SK-N-SH (cell line): ENCODE measurements around the gene VAPB. TPM values are rescaled to one million over a fixed set of nuclear protein-coding genes. Genes with fewer than 3 reads are reported as not detected.

ENCODE experiments used
- CTCF ChIA-PET: fragments of 300-600, 350-600 bp; formaldehyde crosslinking; extraction: SDS; loops from one replicate; lab custom pipeline; 2021; lab: Yijun Ruan, JAX
- POLR2A ChIA-PET: fragments of 350-600 bp; sonication (Branson Sonifier 250); formaldehyde crosslinking; extraction: SDS; loops from one replicate; lab custom pipeline; 2020; ENCODE audit warnings: antibody characterized with exemption, inconsistent platforms; lab: Yijun Ruan, JAX
- DNase-seq: peaks from one replicate; pipeline ENCODE4 v3.0.0; 2012
- H2AFZ ChIP-seq: fragments of 200-600 bp; sonication (generic); 2 replicates; pipeline ENCODE4 v1.8.1; 2016; ENCODE audit warnings: antibody characterized with exemption, mild to moderate bottlenecking, low read depth
- H3F3A ChIP-seq: fragments of 200-600 bp; sonication (generic); replicated peaks from 2 replicates; pipeline ENCODE3; 2016; ENCODE audit warnings: antibody characterized with exemption, mild to moderate bottlenecking; ENCODE audit not compliant: insufficient read depth
- H3K27ac ChIP-seq, 2 experiments: fragments of 200-500 bp in 1 of 2; fragments of 200-600 bp in 1 of 2; sonication (Bioruptor generic) in 1 of 2; sonication (generic), shearing (Covaris generic) in 1 of 2; 2 replicates each; pipeline versions ENCODE4 v1.5.1 to v1.6.1; 2014 to 2016; ENCODE audit warnings: low read depth in 2 of 2, inconsistent platforms in 1 of 2, low read length in 1 of 2, mild to moderate bottlenecking in 1 of 2, mixed read lengths in 1 of 2
- H3K27me3 ChIP-seq: fragments of 200-600 bp; sonication (generic), shearing (Covaris generic); 2 replicates; pipeline ENCODE4 v1.6.1; 2016; ENCODE audit warnings: mixed run types; ENCODE audit not compliant: insufficient read depth
- H3K36me3 ChIP-seq, 2 experiments: fragments of 200-500 bp in 1 of 2; fragments of 200-600 bp in 1 of 2; sonication (Bioruptor generic) in 1 of 2; sonication (generic) in 1 of 2; replicated peaks in 1 of 2; 2 replicates each; pipeline versions ENCODE3 to v1.5.1; 2014 to 2016; ENCODE audit warnings: low read length in 1 of 2, mild to moderate bottlenecking in 1 of 2; ENCODE audit not compliant: insufficient read depth in 2 of 2, control insufficient read depth in 1 of 2
- H3K4me1 ChIP-seq, 2 experiments: fragments of 200-500 bp in 1 of 2; fragments of 200-600 bp in 1 of 2; sonication (Bioruptor generic) in 1 of 2; sonication (generic), shearing (Covaris generic) in 1 of 2; 2 replicates each; pipeline versions ENCODE4 v1.5.1 to v1.6.1; 2014 to 2016; ENCODE audit warnings: low read depth in 1 of 2, low read length in 1 of 2, mixed run types in 1 of 2; ENCODE audit not compliant: insufficient read depth in 2 of 2, control insufficient read depth in 1 of 2
- H3K4me2 ChIP-seq: fragments of 200-600 bp; sonication (generic), shearing (Covaris generic); 2 replicates; pipeline ENCODE4 v1.6.1; 2017; ENCODE audit warnings: mixed run types
- H3K4me3 ChIP-seq, 2 experiments: fragments of 200-500 bp in 1 of 2; fragments of 200-600 bp in 1 of 2; sonication (Bioruptor generic) in 1 of 2; sonication (generic), shearing (Covaris generic) in 1 of 2; 2 replicates each; pipeline versions ENCODE4 v1.5.1 to v1.8.1; 2014 to 2016; ENCODE audit warnings: low read depth in 2 of 2, inconsistent platforms in 1 of 2, low read length in 1 of 2, mild to moderate bottlenecking in 1 of 2, mixed read lengths in 1 of 2, moderate library complexity in 1 of 2
- H3K79me2 ChIP-seq: fragments of 200-600 bp; sonication (generic); 2 replicates; pipeline ENCODE4 v1.8.1; 2017; ENCODE audit warnings: mild to moderate bottlenecking; ENCODE audit not compliant: insufficient read depth
- H3K9ac ChIP-seq: fragments of 200-600 bp; sonication (generic); 2 replicates; pipeline ENCODE4 v1.6.1; 2017; ENCODE audit warnings: mixed run types
- H3K9me2 ChIP-seq: fragments of 200-600 bp; sonication (generic); 2 replicates; pipeline ENCODE4 v1.6.1; 2017; ENCODE audit warnings: mixed run types
- H3K9me3 ChIP-seq: fragments of 200-600 bp; sonication (generic); 2 replicates; pipeline ENCODE4 v1.6.1; 2017; ENCODE audit warnings: mixed run types, mild to moderate bottlenecking, moderate library complexity
- H4K20me1 ChIP-seq: fragments of 200-600 bp; sonication (generic); 2 replicates; pipeline ENCODE4 v1.6.1; 2017; ENCODE audit warnings: mild to moderate bottlenecking, mixed run types; ENCODE audit not compliant: insufficient read depth
- CHD2 ChIP-seq: fragments of 150-350 bp; IDR thresholded peaks from 2 replicates; pipeline ENCODE4 v1.6.1; 2018; ENCODE audit warnings: low read length; ENCODE audit not compliant: partially characterized antibody
- FOXJ3 ChIP-seq: sonication (generic); formaldehyde crosslinking; IDR thresholded peaks from 2 replicates; pipeline ENCODE4 v1.5.1; 2020; ENCODE audit warnings: mild to moderate bottlenecking, missing genetic modification reagents
- FOXM1 ChIP-seq: IDR thresholded peaks from 2 replicates; pipeline ENCODE4 v1.4.0; 2012; ENCODE audit warnings: low read depth, mild to moderate bottlenecking
- GATA2 ChIP-seq: sonication (generic); formaldehyde crosslinking; IDR thresholded peaks from 2 replicates; pipeline ENCODE4 v1.5.0; 2020; ENCODE audit warnings: mild to moderate bottlenecking, missing genetic modification reagents
- JUND ChIP-seq: IDR thresholded peaks from 2 replicates; pipeline ENCODE4 v1.4.0; 2012
- MEF2A ChIP-seq: IDR thresholded peaks from 2 replicates; pipeline ENCODE4 v1.4.0; 2012; ENCODE audit warnings: low read depth, borderline replicate concordance
- MXI1 ChIP-seq: IDR thresholded peaks from 2 replicates; pipeline ENCODE4 v1.6.1; 2012; ENCODE audit warnings: mild to moderate bottlenecking, low read depth, low read length, improper control_type of control experiment
- NFIC ChIP-seq: IDR thresholded peaks from 2 replicates; pipeline ENCODE4 v1.4.0; 2012; ENCODE audit warnings: borderline replicate concordance
- NRF1 ChIP-seq: IDR thresholded peaks from 2 replicates; pipeline ENCODE4 v1.6.1; 2012; ENCODE audit warnings: low read depth, mild to moderate bottlenecking, low read length
- RAD21 ChIP-seq: IDR thresholded peaks from 2 replicates; pipeline ENCODE4 v1.6.1; 2012; ENCODE audit warnings: mild to moderate bottlenecking, low read length
- RCOR1 ChIP-seq: fragments of 150-350 bp; IDR thresholded peaks from 2 replicates; pipeline ENCODE4 v1.6.1; 2017; ENCODE audit warnings: antibody characterized with exemption, low read length
- RFX5 ChIP-seq: IDR thresholded peaks from 2 replicates; pipeline ENCODE4 v1.6.1; 2012; ENCODE audit warnings: mild to moderate bottlenecking, improper control_type of control experiment, low read length
- RXRA ChIP-seq: IDR thresholded peaks from 2 replicates; pipeline ENCODE4 v1.4.0; 2012; ENCODE audit warnings: low read depth, mild to moderate bottlenecking, borderline replicate concordance
- SIN3A ChIP-seq: IDR thresholded peaks from 2 replicates; pipeline ENCODE4 v1.6.1; 2012; ENCODE audit warnings: low read depth, mild to moderate bottlenecking, low read length, moderate library complexity, borderline replicate concordance
- SMC3 ChIP-seq: IDR thresholded peaks from 2 replicates; pipeline ENCODE4 v1.6.1; 2012; ENCODE audit warnings: low read depth, low read length, improper control_type of control experiment
- TAF1 ChIP-seq: IDR thresholded peaks from 2 replicates; pipeline ENCODE4 v1.6.1; 2012; ENCODE audit warnings: low read depth, mild to moderate bottlenecking, low read length, moderate library complexity, borderline replicate concordance
- TEAD4 ChIP-seq: IDR thresholded peaks from 2 replicates; pipeline ENCODE4 v1.4.0; 2012; ENCODE audit warnings: mild to moderate bottlenecking, borderline replicate concordance; ENCODE audit not compliant: insufficient read depth
- YY1 ChIP-seq: IDR thresholded peaks from 2 replicates; pipeline ENCODE4 v1.4.0; 2012; ENCODE audit warnings: low read depth, mild to moderate bottlenecking
- WGBS: methylation state at CpG from one replicate; pipeline ENCODE4 v1.1.6; 2017; ENCODE audit warnings: low lambda C conversion rate; 5-methylcytosine and 5-hydroxymethylcytosine counted together
- polyA plus RNA-seq, 3 experiments: library from polyadenylated mRNA; depleted of rRNA; stranded (reverse); fragments of >200 nt; gene quantifications; 2 replicates each; pipeline ENCODE4 v1.2.3, GENCODE V29; 2012
- TF ChIP-seq, protein P1 (sequence below): fragments of 200-600 bp; sonication (generic); IDR thresholded peaks from 2 replicates; pipeline ENCODE4 v1.6.1; 2017; ENCODE audit warnings: antibody characterized with exemption, mild to moderate bottlenecking, moderate library complexity
- TF ChIP-seq, protein P2 (sequence below): fragments of 150-350 bp; IDR thresholded peaks from 2 replicates; pipeline ENCODE4 v1.6.1; 2017; ENCODE audit warnings: antibody characterized with exemption, low read length, low read depth, borderline replicate concordance
- TF ChIP-seq, protein P3 (sequence below): IDR thresholded peaks from 2 replicates; pipeline ENCODE4 v1.4.0; 2012; ENCODE audit warnings: low read depth, borderline replicate concordance
- TF ChIP-seq, protein P4 (sequence below): IDR thresholded peaks from 2 replicates; pipeline ENCODE4 v1.4.0; 2012; ENCODE audit warnings: low read depth, borderline replicate concordance
- TF ChIP-seq, protein P5 (sequence below): IDR thresholded peaks from 2 replicates; pipeline ENCODE4; 2012

Gene VAPB
- polyA plus RNA-seq, 1 of the 3 experiments (the other 2 are of a cell fraction), result 16.9 TPM

DNA sequence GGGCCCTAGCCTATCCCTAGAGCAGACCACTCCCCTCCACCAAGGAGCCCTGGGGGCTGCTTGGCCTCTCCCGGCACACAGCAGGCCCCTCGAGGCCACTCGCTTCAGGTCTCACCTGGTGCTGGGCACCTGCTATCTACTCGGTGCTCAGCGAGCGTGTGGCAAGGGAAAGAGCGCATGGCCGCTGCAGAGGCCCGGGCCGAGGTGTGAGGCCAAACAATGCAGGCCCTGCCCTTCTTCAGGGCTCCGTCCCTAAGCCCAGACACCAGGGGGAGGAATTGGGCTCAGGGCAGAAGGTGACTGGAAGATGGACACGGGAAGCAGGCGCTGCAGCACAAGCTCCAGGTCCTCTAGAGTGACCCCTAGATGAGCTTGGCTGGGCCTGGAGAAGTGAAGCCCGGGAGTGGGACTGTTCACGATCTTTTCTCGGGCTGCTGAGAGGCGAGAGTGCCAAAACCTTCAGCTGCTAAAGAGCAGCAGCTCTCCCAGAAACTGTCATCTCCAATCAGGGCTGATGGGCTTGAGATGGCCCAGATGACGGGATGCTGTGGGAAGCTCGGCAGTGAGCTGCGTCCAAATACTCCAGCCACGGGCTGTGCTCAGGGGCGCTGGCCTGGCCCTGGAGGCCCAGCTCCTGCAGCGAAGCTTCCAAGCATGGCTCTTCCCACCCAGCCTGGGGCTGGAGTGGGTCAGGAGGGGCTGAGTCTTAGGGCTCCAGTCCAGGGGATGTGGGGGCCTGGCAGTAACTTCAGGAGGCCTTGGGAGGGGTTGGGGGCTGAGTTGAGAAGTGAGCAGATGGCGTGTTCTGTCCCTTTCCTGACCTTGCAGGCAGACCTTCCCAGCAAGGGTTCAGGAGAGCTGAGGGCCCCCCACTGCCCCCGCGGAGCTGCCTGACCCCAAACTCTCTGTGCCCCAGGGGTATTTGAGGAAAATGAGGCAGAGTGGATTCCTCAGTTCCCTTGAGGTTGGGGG lies 82.5 kb downstream of the VAPB start:
- Histone ChIP-seq H3K27ac (peak overlapping the region; percentile 82 to 90), H2AFZ (no peak overlapping the region), H3K79me2 (no peaks in the 10 kb centered on the region), H3F3A (peaks cover 11% of the 10 kb centered on the region), H3K27me3 (no peaks in the 10 kb centered on the region), H3K4me2 (peak overlapping the region; percentile 51; the same call in 1 of the 2 replicates), H3K9me2 (no peaks in the 10 kb centered on the region), H3K9ac (no peak overlapping the region; the same call in 1 of the 2 replicates), H3K36me3 (no peaks in the 10 kb centered on the region), H3K9me3 (no peaks in the 10 kb centered on the region), H3K4me3 (no peak overlapping the region), H3K4me1 (peaks cover 5 to 52% of the 10 kb centered on the region in 2 experiments; a peak in 3 of 4 replicates), H4K20me1 (no peaks in the 10 kb centered on the region)
- peak; percentile 92 for DNase-seq
- ChIA-PET CTCF (interaction anchor here (0.7 to 1.8 kb wide), 11 partner anchors 10 to 262 kb away, joined by 3 to 7 read pairs (median 3); no protein-coding TSS in a partner anchor), POLR2A (interaction anchor here (0.8 to 1.7 kb wide), 6 partner anchors 14 to 180 kb away, joined by 3 to 9 read pairs (median 3); partner anchors contain the start of genes STX16 and VAPB)
- WGBS, result 61% methylated on average over 19 of the region's 26 CpGs
- TF ChIP-seq RXRA (peak; percentile 65; the same call in 1 of the 2 replicates), TEAD4 (peak; percentile 70; the same call in 1 of the 2 replicates), MEF2A (0 out of 2 replicates have a peak, but pooled peaks have one; percentile 29), JUND (peak; percentile 70), NRF1 (no peak), FOXJ3 (CRISPR knock-in tag) (peak; percentile 85; the same call in 1 of the 2 replicates), CHD2 (peak; percentile 69), YY1 (no peak), NFIC (peak; percentile 91), SIN3A (peak; percentile 79; the same call in 1 of the 2 replicates), GATA2 (CRISPR knock-in tag) (peak; percentile 70), RAD21 (peak; percentile 38; the same call in 1 of the 2 replicates), TAF1 (no peak), MXI1 (no peak), SMC3 (peak; percentile 2; the same call in 1 of the 2 replicates), RCOR1 (peak; percentile 77), FOXM1 (peak; percentile 70; the same call in 1 of the 2 replicates), RFX5 (no peak)
- TF ChIP-seq, protein P1, sequence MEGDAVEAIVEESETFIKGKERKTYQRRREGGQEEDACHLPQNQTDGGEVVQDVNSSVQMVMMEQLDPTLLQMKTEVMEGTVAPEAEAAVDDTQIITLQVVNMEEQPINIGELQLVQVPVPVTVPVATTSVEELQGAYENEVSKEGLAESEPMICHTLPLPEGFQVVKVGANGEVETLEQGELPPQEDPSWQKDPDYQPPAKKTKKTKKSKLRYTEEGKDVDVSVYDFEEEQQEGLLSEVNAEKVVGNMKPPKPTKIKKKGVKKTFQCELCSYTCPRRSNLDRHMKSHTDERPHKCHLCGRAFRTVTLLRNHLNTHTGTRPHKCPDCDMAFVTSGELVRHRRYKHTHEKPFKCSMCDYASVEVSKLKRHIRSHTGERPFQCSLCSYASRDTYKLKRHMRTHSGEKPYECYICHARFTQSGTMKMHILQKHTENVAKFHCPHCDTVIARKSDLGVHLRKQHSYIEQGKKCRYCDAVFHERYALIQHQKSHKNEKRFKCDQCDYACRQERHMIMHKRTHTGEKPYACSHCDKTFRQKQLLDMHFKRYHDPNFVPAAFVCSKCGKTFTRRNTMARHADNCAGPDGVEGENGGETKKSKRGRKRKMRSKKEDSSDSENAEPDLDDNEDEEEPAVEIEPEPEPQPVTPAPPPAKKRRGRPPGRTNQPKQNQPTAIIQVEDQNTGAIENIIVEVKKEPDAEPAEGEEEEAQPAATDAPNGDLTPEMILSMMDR, result peak; percentile 20
- TF ChIP-seq, protein P2, sequence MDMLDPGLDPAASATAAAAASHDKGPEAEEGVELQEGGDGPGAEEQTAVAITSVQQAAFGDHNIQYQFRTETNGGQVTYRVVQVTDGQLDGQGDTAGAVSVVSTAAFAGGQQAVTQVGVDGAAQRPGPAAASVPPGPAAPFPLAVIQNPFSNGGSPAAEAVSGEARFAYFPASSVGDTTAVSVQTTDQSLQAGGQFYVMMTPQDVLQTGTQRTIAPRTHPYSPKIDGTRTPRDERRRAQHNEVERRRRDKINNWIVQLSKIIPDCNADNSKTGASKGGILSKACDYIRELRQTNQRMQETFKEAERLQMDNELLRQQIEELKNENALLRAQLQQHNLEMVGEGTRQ, result no peak
- TF ChIP-seq, protein P3, sequence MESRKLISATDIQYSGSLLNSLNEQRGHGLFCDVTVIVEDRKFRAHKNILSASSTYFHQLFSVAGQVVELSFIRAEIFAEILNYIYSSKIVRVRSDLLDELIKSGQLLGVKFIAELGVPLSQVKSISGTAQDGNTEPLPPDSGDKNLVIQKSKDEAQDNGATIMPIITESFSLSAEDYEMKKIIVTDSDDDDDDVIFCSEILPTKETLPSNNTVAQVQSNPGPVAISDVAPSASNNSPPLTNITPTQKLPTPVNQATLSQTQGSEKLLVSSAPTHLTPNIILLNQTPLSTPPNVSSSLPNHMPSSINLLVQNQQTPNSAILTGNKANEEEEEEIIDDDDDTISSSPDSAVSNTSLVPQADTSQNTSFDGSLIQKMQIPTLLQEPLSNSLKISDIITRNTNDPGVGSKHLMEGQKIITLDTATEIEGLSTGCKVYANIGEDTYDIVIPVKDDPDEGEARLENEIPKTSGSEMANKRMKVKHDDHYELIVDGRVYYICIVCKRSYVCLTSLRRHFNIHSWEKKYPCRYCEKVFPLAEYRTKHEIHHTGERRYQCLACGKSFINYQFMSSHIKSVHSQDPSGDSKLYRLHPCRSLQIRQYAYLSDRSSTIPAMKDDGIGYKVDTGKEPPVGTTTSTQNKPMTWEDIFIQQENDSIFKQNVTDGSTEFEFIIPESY, result peak; percentile 52; the same call in 1 of the 2 replicates
- TF ChIP-seq, protein P4, sequence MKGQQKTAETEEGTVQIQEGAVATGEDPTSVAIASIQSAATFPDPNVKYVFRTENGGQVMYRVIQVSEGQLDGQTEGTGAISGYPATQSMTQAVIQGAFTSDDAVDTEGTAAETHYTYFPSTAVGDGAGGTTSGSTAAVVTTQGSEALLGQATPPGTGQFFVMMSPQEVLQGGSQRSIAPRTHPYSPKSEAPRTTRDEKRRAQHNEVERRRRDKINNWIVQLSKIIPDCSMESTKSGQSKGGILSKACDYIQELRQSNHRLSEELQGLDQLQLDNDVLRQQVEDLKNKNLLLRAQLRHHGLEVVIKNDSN, result no peak
- TF ChIP-seq, protein P5, sequence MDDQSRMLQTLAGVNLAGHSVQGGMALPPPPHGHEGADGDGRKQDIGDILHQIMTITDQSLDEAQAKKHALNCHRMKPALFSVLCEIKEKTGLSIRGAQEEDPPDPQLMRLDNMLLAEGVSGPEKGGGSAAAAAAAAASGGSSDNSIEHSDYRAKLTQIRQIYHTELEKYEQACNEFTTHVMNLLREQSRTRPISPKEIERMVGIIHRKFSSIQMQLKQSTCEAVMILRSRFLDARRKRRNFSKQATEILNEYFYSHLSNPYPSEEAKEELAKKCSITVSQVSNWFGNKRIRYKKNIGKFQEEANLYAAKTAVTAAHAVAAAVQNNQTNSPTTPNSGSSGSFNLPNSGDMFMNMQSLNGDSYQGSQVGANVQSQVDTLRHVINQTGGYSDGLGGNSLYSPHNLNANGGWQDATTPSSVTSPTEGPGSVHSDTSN, result peak; percentile 98
